NCI-H2029 treated with DMSO at 0.1 percent for 48 hours (cell line): ENCODE measurements around the gene AFF1.
"Not testable (repeated sequence)": the region's sequence is repeated elsewhere in the genome, so short reads cannot be mapped to it uniquely, and the experiment has no call there.

ENCODE experiments used
- DNase-seq: peaks from one replicate; lab custom pipeline; 2025; lab: John Stamatoyannopoulos, UW

Gene AFF1

GRCh38 chr4:87117051-87117731 lies 182.4 kb downstream of the AFF1 start:
- DNase-seq, result peak; percentile 10

DNA sequence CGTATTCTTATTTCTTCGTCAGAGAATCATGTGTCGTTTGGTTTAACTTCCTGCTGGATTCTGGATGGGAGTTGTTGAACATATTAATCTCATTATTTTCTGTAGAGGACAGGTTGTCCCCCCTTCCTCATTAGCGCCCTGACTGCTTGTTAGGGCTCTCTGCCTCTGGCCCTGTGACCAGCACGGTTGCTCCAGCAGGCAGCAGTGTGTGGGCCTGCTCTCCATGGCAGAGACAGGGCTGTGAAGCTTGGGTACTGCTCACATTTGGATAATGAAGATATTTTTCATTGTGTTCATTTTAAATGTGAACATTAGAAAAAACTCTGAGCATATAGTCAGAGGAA lies 182.9 kb downstream of the AFF1 start:
- DNase-seq, result no peak

GRCh38 chr4:87118421-87118820 lies 183.6 kb downstream of the AFF1 start:
- DNase-seq, result no peak

DNA sequence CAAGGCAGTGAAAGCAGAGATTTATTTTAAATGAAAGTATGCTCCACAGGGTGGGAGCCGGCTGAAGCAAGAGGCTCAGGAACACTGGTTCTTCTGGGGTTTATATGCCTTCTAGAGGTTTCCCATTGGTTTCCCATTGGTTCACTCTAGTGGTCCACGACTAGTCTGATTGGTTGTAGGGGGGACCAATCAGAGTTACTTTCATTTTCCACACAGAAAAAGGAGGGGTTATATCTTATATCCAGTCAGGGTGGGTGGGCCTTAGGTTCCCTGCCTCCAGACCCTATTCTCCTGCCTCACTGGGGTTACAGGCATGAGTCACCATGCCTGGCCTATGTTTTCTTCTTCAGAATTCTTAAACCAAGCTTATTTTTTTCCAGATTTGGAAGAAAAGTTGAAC lies 184.0 kb downstream of the AFF1 start:
- no peak for DNase-seq

GRCh38 chr4:87120010-87120409 lies 185.2 kb downstream of the AFF1 start:
- DNase-seq, result no peak

- DNase-seq, result peak; percentile 38
Measured at GRCh38 chr4:87120411-87121162, 185.8 kb downstream of the AFF1 start.

- DNase-seq, result no peak
Measured at GRCh38 chr4:87121341-87122065, 186.7 kb downstream of the AFF1 start.

- DNase-seq, result peak; percentile 24
Measured at GRCh38 chr4:87122252-87122651, 187.4 kb downstream of the AFF1 start.

DNA sequence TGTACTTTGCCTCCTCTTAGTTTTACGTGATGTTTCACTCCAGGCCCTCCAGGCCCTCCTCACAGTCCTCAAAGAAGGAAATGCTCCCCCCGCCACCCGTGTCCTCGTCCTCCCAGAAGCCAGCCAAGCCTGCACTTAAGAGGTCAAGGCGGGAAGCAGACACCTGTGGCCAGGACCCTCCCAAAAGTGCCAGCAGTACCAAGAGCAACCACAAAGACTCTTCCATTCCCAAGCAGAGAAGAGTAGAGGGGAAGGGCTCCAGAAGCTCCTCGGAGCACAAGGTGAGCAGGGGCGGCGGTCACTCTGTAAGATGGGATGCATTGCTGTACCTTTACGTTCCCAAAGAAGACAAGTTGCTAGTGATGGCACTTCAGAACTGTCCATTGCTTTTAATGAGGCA lies 191.2 kb downstream of the AFF1 start:
- no peak for DNase-seq

GRCh38 chr4:87128006-87128705 lies 193.3 kb downstream of the AFF1 start:
- no peak for DNase-seq

- no peak for DNase-seq
Measured at GRCh38 chr4:87129681-87130080, 194.9 kb downstream of the AFF1 start.

GRCh38 chr4:87130985-87131703 lies 196.3 kb downstream of the AFF1 start:
- no peak for DNase-seq

DNA sequence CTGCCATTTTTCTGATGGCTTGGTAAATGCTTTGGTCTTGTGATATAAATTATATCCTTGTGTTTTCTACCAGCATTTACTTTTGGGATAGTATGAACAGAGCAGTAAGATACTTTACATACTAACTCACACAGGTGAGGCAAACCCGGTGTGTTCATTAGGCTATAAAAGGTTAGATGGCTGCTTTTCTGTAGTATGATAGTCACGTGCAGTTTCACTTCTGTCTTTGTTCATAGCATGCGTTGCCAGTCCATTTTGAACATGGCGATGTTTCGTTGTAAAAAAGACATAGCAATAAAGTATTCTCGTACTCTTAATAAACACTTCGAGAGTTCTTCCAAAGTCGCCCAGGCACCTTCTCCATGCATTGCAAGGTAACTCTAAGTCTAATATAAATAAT lies 197.2 kb downstream of the AFF1 start:
- no peak for DNase-seq

GRCh38 chr4:87133183-87133582 lies 198.4 kb downstream of the AFF1 start:
- no peak for DNase-seq

DNA sequence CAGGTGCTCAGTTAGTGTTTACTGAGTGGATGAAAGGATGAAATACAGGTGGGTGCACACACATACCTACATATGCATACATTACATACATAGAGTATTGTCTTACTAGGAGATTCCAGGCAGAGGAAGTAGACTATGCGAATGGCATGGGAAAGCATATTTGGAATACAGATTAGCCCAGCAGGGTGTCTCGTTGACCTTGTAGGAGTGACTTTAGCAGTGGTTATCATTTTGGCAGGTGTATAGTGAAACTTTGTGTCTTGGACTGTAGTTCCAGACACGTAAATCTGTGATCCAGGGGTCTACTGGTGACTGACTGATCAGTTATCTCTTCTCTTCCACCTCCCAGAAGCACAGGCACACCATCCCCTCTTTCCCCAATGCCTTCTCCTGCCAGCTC lies 199.3 kb downstream of the AFF1 start:
- no peak for DNase-seq

GRCh38 chr4:87141428-87141827 lies 206.6 kb downstream of the AFF1 start:
- DNase-seq, result no peak

GRCh38 chr4:87144356-87144755 lies 209.5 kb downstream of the AFF1 start:
- DNase-seq, result no peak

DNA sequence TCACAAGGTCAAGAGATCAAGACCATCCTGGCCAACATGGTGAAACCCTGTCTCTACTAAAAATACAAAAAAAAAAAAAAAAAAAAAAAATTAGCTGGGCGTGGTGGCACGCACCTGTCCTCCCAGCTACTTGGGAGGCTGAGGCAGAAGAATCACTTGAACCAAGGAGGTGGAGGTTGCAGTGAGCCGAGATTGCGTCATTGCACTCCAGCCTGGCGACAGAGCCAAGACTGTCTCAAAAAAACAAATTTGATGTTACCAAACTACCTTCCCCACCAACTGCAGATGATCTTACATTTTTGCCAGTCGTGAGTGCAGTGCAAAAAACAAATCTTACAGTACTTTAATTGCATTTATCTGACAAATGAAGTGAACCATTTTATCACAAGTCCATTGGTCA lies 211.1 kb downstream of the AFF1 start:
- not testable (repeated sequence) for DNase-seq

GRCh38 chr4:87147116-87147515 lies 212.3 kb downstream of the AFF1 start:
- no peak for DNase-seq

- DNase-seq, result peak; percentile 45
Measured at GRCh38 chr4:87150498-87151261, 215.9 kb downstream of the AFF1 start.

DNA sequence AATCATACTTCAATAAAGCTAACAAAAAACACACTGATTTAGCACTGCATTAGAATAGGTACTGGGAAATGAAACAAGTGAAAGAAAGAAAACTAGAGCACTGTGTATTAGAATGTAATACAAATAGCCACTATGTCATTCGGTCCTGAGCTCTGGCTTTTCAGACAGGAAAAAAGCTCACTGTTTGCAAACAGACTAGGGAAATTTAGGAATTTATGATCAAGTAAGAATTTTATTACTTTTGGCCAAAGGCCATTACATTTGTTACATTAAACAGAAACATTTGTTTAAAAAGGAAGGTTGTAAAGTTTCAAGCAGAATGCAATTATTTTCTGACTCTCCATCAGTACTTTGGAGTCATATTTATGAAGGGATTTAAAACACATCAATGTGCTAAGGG lies 216.9 kb downstream of the AFF1 start:
- no peak for DNase-seq
